Endometrial microvascular endothelial cells (primary cell): Measurements from ENCODE around the gene FXYD5. TPM values are rescaled to one million over a fixed set of nuclear protein-coding genes. Genes with fewer than 3 reads are reported as not detected.

Experiments
- in situ Hi-C: cut with HindIII; loops from 2 replicates; pipeline ENCODE4 v1.10.0; 2017; ENCODE audit warnings: low sequenced_read_pairs, low pct_unique_long_range_greater_than_20kb; ENCODE audit errors: inconsistent ontology term
- total RNA-seq: library from RNA; depleted of rRNA; stranded (reverse); fragments of >200 nt; gene quantifications from one replicate; pipeline ENCODE4 v1.2.3, GENCODE V29; 2015; ENCODE audit errors: inconsistent ontology term

Gene FXYD5
- total RNA-seq, 1 donor from 2014 or later, result 194 TPM

DNA sequence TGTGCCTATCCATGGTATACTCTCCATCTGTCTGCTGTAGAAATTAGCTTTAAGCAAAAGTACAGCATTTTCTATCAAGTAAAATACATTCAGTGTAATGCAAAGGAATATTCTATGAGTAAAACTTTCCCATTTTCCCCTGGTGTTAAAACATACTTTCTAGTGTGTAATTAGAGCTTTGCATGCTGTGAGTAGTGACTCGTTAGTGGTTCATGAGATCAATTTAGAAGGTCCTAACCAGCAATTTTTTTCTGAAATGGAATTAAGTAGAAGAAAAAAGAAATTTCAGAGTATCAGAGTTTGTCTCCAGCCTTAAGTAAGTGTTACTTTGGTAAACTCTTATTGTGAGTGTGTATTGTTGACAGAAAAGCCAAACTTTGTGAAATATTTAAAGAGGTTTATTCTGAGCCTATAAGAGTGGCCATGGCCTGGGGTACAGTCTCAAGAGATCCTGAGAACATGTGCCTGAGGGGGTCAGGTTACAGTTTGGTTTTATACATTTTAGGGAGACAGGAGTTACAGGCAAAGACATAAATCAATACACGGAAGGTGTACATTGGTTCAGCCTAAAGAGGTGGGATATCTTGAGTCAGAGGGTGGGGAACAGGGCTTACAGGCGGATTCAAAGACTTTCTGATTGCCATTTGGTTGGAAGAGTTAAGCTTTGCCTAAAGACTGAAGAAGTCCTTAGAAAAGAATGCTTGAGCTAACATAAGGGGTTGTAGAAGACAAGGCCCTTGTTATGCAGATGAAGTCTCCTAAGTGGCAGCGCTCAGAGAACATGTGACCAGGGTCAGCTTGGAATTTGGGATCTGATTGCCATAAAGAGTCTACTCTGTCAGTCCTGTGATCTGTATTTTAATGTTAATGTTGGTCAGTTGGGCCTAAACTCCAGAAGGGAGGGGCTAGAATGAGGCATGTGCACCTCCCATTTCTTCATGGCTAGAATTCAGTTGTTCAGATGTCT lies 48.5 kb downstream of the FXYD5 start:
- in situ Hi-C loops, result no loop called here

DNA sequence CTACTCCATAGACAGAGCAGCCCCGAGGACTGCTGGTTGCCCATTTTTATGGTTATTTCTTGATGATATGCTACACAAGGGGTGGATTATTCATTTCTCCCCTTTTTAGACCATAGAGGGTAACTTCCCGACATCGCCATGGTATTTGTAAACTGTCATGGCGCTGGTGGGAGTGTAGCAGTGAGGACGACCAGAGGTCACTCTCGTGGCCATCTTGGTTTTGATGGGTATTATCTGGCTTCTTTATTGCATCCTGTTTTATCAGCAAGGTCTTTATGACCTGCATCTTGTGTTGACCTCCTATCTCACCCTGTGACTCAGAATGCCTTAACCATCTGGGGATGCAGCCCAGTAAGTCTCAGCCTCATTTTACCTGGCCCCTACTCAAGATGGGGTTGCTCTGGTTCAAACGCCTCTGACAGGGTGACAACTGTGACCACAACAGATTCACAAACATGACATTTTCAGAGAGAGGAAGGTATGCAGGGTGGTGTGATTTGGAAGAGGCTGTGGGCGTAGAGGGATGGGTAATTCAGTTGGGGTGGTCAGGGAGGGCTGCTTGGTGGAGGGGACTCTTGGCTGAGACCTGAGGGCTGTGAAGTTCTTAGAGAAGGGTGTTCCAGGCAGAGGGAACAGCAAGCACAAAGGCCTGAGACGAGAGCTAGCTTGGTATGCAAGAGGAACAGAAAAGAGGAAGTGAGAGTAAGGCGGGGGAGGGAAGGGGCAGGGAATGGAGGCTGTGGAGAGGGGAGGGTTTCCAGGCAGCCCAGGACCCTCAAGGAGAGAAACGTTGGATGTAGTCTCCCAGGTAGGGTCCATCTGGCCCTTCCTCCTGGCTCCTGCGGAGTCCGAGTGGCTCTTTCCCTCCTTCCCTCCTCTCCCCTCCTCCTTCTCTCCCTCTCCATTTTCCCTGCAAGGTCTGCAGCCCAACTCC lies 50.5 kb downstream of the FXYD5 start:
- in situ Hi-C loops, result no loop called here

- in situ Hi-C loops, result no loop called here
Observed at GRCh38 chr19:35205733-35206323, 51.3 kb downstream of the FXYD5 start.

DNA sequence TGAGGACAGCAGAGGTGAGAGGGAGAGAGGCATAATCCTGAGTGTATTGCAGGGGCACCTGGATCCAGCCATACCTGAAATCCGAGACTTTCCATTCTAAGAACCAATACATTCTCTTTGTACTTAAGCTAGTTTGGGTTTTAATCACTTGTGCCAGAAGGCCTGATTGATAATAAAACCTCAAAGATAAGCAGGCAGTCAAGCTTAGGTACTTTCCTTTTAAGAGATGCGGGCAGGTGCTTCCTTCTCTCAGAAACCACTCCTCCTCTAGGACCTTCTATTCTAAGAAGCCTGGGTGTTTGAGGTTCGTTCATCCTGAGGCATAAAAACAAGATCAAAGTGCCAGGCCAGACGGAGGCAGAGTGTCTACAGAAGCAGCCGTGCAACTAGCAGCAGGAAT lies 51.8 kb downstream of the FXYD5 start:
- in situ Hi-C loops, result no loop called here

DNA sequence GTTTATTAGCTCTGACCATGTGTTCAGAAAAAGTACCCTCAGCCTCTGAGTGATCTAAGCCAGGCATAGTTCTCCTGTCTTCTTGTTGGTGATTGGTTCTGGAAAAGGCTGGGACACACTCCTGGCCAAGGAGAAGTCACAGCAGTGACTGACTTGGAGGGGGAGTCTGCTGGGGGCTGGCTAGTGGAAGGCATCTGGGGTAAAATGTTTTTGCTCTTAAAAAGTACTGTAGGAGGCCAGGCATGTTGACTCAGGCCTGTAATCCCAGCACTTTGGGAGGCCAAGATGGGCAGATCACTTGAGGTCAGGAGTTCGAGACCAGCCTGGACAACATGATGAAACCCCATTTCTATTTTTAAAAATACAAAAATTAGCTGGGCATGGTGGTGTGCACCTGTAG lies 52.3 kb downstream of the FXYD5 start:
- in situ Hi-C loops, result no loop called here

DNA sequence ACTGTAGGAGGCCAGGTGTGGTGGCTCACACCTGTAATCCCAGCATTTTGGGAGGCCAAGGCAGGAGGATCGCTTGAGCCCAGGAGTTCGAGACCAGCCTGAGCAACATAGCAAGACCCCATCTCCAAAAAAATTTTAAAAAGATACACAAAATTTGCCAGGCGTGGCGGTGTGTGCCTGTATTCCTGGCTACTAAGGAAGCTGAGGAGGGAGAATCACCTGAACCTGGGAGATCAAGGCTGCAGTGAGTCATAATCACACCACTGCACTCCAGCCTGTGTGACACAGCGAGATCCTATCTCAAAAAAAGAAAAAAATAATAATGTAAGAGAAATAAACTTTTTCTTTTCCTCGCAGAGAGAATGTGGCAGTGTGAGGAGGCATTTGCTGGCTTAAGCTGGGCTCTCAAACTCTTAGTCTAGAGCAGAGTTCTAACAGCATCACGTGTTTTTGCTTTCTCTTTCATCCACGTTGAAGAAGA lies 52.9 kb downstream of the FXYD5 start:
- in situ Hi-C loops, result no loop called here

DNA sequence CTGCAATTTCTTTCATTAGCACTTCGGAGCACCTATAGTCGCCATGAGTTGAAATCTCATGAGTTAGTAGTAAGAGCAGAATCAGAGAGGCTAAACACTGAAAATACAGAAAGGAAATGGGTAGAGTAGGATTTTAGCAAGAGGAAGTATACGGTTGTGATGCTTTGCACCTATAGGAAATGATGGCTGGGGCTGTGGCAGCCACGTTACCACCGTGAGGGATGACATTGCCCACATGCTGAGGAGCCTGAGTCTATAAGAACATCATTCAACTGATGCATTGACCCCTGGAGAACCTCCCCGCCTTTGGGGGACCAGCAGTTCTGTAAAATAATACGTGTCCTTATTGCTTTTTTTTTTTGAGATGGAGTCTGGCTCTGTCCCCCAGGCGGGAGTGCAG lies 53.6 kb downstream of the FXYD5 start:
- in situ Hi-C loops, result no loop called here

GRCh38 chr19:35209646-35210045 lies 55.1 kb downstream of the FXYD5 start:
- in situ Hi-C loops, result no loop called here

GRCh38 chr19:35211545-35212230 lies 57.2 kb downstream of the FXYD5 start:
- in situ Hi-C loops, result no loop called here

- in situ Hi-C loops, result no loop called here
Observed at GRCh38 chr19:35212241-35212640, 57.7 kb downstream of the FXYD5 start.

DNA sequence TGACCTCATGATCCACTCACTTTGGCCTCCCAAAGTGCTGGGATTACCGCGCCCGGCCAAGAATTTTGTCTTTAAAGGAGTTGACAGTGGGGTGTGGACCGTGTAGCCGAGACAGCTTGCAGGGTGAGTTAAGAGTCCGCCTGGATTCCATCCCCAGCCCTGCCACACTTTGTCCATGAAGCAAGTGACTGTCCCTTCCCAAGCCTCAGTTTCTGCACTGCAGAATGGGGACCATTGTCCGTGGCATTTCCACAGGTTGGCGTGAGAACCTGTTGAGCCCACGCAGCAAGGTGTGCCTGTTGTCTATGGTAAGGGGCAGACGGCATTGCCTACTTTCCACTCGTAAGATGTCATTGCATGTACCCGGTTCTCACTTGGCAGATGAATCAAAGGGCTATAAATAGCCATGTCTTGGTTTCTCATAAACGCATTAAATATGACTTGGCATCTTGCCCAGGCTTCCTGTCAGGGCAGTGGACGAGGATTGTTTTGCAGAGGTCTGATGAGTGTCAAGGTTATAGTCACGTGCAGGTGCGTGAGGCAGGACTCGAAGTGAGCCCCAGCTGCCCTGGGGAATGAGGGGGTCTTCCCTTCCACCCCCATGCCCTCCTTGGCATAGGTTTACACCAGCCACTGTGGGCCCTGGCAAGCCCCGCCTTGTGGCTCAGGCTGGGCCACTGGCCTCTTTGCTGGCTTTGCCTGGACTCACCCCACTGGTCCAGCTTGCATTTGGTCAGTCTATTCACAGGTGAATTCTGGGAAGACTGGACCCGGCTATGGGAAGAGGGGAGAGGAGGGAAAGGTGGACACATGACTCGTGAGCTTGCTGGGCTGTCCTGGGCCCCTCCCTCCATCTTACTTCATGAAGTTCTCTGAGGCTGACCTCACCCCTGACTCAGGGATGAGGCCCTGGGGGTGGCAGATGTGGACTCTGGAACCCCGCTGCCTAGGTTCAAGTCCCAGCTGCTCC lies 59.4 kb downstream of the FXYD5 start:
- in situ Hi-C loops, result no loop called here

GRCh38 chr19:35214766-35215422 lies 60.4 kb downstream of the FXYD5 start:
- in situ Hi-C loops, result no loop called here

GRCh38 chr19:35216016-35216832 lies 61.7 kb downstream of the FXYD5 start:
- in situ Hi-C loops, result no loop called here

- in situ Hi-C loops, result no loop called here
Observed at GRCh38 chr19:35216833-35217648, 62.5 kb downstream of the FXYD5 start.

DNA sequence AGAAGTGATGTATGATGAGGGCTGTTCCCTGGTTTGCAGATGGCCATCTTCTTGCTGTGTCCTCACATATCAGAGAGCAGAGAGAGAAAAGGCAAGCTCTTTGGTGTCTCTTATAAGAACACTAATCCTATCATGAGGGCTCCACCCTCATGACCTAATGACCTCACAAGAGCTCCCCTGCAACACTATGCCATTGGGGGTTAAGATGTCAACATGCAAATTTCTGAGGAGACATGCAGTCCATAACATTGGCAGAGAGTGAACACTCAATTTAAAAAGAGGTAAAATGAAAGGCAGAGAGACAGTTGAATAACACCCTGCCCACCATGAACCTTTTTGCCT lies 63.1 kb downstream of the FXYD5 start:
- in situ Hi-C loops, result no loop called here

- in situ Hi-C loops, result no loop called here
Observed at GRCh38 chr19:35219008-35219407, 64.5 kb downstream of the FXYD5 start.
